Stimulated activated CD4-positive, alpha-beta T cell treated with anti-CD3 and anti-CD28 coated beads, Interleukin-4, amount 100 ng/mL, for 24 hours (primary cell): ENCODE data around the gene TCF4.

Experiments
- DNase-seq: peaks from one replicate; pipeline ENCODE4 v3.0.0-alpha.2; 2020

The TCF4 gene

DNA sequence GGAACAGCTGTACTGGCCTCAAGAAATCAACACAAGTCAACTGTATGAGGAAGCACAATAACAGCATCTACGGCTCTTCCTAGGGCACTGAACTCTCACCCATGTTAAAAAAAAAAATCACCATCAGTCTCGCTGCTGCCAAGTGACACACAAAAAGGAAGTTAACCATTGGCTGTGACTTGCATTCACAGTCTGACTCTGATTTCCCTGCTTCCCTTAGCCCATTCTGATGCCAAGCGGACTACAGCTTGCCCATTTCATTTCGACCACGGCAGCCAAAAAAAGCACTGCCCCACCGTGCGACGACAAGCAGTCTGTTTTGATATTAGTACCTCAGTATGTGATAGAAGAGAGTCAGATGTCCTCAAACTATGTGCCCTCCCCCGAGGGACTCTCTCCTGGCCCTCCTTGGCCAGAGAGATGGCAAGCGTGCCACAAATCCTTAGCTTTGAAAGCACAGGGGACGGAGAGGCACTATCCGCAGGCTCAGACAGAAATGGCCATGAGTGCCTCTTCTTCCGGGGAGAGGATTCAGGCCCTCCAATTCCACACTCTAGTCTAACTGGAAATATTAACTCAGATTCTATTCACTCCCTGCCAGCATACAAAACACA lies 250.0 kb downstream of the TCF4 start:
- no peak for DNase-seq

DNA sequence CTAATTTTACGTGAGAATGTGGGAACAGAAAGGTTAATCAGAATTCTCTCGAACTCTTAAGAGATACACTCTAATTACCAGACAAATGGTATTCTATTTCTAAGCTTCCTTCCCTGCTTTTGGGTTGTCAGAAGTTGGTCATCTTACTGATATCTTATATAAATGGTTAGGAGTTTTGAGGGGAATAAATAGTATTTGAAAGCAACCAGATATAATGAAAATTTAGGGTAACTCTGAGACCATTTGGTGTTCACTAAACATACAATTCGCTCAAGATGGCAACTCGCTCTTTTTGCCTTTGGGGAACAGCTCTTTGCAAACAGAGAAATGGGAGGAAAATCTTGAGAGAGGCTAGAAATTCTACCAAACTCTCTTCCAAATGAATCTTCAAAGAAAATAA lies 250.9 kb downstream of the TCF4 start:
- DNase-seq, result no peak

DNA sequence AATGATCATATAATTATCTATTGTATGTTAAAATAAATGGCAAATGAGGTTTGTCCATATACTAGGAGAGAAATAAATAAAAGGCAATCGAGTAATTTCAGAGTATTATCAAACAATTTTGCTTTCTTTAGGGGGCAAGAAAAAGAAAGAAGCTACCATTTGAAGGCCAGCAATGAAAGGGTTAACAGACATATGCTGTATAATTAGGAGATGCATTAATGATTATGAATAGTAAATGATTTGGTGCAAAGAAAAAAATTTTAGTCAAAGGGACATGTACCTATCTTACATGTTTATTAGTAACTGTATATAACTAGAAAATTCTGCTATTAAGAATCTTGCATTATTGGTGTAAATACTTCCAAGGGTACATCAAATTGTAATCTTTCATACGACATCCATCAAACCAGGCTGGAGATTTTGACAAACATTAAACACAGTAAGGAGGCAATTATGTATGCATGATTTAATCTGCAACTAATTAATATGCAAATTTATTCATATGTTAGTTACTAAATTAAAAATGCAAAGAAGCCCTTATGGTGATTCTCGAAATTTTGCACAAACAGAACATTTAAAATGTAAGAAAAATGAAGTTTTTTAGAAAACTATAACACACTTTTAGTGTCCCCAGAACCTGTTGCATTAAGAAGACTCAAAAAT lies 251.4 kb downstream of the TCF4 start:
- DNase-seq, result no peak

DNA sequence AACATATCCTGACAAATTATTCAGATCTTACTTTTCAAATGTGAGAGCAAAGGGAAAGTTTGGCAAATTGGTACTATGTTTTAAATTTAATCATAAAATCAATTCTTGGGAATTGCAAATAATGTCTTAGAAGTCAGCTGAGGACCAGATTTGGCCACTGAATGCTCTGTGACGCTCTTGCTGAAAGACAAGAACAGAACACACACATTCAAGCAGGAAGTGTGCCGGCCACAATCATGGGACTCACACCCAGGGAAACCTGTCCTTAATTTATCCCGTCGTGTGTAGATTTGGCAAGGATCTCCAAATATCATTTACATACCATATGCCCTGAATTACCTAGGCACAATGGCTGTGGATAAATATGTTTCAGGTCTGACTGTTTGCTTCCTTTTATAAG lies 253.1 kb downstream of the TCF4 start:
- DNase-seq, result no peak

DNA sequence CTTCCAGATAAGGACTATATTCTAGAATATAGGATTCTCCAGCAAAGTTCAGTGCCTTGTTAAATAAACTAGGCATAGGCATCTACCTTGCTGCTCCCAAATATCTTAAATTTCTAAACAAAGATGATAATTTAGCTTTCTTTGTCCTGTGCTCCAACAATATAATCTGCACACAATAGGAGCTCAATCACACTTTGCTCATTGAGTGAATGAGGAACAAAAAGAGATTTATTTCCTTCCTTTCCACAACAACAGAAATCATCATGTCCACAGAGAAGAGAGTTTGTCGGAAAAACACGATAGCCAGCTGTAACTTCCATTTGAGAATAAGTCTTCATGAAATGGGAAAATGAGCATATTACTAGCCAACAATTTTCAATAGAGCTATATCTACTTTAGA lies 256.7 kb downstream of the TCF4 start:
- no peak for DNase-seq

DNA sequence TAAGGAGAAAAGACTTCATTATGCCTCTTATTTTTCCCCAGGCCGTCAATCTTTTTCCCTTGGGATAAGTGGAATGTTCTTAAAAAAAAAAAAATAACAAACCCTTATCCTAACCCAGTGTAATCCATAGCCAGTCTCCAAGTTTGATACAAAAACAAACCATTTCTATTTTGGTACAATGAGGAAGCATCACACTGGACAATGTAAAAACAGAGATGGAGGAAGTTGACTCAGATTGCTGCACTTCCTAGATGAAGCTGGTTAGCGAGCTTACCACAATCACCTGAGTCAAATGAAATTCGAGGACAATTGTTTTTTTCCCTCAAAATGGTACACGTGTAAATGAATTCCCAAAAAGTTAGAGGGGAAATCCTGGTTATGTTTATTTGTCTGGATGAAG lies 259.7 kb downstream of the TCF4 start:
- no peak for DNase-seq

DNA sequence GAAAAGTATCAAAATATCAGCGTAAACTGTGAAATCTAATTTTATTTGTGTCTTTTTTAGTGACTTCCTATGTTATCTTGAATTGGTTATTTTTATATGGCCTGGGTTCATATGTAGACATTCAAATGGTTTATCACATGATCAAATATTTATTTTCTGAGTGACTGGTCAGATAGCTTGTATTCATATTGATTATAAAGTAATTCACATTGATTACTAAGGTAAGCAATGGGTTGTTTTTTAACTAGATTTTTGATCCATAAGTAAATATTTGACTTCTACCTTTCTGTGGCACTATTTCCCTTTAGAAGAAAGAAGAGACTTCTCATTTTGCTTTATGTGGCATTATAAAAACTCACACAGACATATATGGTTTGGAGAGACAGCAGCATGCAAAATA lies 260.5 kb downstream of the TCF4 start:
- no peak for DNase-seq

DNA sequence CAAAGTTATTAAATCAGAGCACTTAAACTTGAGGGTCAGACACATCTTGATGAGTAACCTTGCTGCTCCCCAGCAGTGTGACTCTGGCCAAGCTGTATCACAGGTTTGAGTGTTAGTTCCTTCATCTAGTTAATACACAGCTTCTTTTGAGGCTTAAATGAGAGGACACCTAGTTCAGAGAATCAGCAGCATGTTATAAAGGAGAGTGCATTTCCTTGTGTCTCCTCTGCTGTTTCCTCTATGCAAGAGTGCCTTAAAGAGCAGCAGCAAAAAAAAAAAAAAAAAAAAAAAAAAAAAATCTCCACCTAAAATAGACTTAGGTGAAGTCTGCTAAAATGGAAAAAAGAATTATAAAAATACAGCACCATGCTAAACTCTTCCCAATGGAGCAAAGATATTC lies 261.9 kb downstream of the TCF4 start:
- DNase-seq, result no peak

DNA sequence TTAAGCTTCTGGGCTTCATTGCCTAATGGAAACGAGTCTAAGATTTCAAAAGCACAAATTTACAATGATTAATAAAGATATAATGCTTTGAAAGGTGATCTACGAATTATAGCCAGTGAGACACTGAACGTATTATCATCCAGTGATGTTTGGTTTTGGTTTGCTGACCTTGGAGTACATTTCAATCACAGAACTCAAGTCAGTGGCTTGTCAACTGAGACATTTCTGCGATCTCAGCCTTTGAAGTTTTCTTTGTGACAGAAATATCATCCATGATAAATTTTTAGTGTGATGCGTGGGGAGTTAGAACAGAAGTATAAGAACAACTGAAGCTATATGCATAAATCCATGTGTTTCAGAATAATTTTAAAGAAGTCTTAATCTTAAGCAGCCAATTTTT lies 263.8 kb downstream of the TCF4 start:
- no peak for DNase-seq

DNA sequence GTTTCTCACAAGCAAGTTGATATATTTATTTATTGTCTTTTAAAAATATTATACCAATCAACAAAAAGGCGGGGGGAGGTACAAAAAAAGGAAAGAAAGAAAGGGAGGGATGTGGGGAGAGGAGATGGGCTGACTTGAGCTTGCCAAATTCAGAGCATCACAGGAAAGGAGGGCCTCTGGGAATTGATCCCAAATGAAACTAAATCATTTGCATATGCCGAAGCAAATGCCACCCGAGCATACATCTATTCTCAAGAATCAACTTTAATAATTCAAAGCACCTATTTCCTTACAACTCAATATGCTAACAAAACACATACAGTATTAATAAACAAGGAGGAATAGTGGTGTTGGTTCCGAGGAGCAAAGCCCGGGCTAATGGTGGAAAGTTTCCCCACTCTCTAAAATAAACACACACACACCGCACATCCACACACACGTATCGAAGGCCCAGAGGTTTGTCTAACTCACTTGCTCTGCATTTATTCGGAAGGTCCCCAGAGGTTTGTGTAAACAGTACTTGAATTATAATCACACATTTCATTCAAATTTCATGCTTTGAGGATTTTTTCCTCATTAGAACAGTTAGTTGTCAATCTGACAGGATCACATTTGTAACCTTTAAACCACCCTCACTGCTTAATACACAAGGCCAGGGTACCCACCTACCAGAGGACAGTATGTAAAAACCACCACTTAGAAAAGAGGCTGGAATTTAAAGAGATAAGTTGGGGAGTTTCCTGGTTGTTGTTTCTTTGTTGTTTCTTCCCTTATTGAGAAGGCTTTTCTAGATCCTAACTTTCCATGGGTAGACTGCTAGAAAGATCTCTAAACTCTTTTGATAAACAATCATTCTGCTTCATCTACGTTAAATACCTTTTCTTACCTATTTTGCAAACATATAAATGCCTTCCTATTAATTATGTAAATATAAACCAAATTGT lies 264.7 kb downstream of the TCF4 start:
- no peak for DNase-seq

DNA sequence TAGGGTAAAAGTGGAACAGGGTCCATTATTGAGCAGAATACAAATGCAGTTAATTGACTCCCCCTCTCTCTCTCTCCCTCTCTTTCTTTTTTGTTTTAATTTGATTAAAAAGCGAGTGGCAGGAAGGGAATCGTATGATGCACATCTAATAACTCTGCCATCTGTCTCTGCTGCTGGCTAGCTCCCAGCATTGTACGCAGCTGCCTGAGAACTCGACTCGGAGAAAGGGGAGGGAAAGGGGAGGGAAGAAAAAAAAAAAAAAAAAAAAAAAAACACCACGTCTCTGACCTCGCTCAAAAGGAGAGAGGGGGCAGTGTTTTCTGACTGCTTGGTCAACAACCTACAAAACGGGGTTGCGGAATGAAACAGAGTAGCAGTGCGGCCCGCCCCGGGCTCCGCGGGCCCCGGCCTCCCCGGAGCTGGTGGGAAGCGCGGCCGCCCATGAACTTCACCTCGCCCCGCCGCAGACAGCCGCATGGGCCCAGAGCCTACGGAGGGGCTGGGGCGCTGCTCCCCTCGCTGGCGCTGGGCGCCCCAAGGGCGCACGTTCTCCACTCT lies 265.7 kb downstream of the TCF4 start:
- no peak for DNase-seq

DNA sequence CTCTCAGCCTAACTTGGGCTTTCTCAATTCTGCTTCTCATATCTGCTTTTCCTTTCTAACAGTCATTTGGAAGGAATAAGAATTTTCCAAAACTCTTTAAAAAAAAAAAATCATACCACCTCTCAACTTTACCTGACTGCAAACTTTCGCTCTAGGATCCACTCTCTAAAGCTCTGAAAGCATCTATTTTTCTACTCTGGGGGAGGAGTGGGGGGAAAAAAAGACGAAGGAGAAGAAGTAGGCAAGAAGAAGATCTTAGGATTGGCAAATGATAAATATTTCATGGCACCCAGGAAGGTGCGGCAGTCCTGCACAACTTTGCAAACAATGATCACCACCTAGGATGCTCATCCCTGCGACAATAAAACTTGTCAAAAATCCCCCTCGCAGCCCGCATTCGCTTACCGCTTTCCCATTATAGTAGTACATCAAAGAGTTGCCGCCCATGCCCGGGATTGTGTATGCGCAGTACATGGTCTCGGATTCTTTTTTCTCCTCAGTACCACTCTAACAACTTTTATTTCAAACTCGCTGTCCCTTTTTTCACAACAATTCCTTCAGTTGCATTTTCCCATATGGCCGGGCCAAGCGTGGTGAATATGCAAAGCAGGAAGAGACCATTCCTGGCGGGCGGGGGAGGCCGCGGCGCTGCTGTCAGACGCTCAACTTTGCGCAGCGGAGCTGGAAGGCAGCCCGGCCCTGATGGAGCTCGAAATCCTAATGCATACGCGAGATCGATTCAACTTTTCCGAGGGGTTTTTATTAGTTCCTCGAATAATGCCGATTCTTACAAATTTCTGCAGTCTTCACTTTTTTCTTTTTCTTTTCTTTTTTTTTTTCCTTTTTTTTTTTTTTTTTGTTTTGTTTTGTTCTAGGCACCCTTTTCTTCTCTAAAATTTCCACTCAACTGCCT lies 266.5 kb downstream of the TCF4 start:
- DNase-seq, result no peak

DNA sequence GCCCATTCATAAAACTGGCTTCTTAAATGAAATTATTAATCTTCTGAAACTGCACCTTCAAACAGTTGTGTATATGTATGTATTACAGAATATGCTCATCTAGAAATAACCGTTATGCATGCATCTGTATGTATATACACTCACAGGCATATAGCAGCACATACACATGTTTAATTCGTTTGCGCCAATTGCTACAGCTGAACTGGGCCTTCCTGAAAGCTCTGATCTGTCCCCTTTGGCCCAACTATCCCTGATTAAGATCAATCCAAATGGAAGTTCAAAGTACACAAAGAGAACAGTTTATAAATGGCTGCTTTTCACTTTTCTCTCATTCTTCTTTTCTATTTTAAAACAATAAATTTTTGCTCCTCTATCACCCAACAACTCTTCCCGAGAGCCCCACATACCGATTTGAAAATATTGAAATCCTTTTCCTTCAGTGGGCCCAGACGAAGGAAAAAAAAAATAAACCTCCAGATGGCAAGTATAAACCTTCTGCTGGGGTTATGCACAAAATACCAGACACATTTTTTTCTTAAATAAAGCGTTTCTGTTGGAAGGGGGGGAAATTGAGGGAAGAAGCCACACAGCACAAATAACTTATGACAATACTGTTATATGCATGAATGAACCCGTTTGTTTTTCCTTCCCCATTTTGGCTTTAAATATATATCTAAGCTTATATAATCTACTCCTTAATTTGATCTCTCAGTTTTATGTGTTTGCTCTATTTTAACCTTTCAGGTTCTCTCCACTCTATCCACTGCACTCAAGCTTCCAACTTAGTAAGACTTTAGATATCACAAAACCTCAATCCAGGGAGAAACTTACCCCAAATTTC lies 267.3 kb downstream of the TCF4 start:
- DNase-seq, result no peak

DNA sequence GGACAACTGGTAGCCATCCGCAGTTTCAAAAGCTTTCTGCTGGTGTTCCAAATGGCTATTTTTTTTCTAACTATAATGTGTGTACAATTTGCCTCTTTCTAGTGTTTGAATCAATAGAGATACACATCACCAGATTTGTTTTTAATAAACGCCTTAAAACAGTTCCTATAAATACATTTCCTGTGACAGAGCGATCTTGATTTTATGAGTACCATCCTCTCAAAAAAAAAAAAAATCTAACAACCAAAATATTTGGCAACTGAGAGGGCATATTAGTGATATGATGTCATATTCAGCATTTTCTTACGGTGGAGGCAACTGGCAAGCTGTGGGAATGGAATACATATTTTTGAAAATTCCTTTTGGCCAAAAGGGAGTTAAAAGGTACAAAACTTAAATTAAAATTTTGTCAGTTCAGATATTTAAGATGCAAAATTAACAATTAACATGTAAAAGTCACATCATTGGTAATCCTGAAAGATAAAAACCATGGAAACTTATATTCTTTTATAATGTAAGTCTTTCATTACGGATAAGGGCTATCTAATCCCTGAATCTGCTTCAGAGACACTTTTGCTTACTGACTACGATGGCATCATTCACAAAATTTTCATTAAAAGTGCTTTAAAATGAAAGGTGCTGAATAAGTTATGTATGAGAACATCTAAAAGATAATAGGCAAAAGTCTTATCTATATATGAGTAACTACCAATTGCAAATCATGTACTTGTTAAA lies 268.4 kb downstream of the TCF4 start:
- no peak for DNase-seq

DNA sequence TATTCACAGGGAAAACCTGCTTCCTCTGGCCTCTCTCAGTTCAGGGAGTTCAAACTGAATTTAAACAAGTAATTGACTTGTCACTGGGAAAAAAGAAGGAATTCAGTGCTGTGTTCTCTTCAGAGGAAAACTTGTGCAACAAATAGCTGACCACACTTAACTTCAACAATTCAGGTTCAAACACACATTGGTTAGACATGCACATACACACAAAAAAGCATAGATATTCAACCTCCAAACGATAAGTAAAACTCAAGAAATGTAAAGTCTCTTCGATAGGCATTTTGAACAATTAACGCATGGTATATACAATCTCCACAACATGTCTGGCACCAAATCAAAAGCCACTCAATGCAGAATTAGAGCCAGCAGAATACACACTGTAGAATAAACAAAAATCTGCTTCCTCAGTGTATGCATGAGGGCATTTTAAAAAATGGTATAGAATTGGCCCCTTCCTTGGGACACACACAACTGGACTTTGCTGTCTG lies 269.0 kb downstream of the TCF4 start:
- DNase-seq, result no peak

DNA sequence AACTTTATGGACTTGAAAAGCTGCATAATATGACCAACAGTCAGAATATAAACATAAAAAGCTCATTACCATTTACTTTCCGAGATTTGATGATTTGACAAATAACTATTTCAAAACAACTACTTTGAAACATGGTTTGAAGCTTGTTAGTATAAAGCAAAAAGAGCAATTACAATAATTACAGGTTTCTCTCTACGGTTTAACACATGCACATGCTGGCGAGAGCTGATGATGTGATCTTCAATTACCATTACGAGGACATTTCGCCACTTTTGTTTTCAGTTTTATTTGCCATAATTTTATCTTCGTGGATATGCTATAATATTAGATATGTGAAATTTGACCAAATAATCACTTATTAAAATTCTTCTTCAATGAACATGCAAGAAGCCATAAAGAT lies 270.1 kb downstream of the TCF4 start:
- DNase-seq, result no peak

DNA sequence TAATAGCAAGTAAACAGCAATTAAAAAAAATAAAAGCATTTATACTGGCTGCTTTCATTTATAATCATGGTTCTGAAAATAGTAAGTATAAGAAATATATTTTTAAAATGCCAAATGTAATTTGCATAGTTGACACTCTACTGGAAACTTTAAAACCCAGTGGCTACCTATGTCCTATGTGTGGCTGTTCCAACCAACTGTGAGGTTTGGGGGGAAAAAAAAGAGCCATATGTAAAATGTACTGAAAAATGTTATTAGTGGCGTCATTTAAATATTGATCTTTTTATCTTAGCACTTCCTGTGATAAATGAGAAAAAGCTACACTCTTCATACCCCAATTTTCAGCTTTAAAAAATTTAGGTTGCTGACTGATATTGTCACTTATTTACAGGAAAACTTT lies 270.7 kb downstream of the TCF4 start:
- DNase-seq, result no peak

DNA sequence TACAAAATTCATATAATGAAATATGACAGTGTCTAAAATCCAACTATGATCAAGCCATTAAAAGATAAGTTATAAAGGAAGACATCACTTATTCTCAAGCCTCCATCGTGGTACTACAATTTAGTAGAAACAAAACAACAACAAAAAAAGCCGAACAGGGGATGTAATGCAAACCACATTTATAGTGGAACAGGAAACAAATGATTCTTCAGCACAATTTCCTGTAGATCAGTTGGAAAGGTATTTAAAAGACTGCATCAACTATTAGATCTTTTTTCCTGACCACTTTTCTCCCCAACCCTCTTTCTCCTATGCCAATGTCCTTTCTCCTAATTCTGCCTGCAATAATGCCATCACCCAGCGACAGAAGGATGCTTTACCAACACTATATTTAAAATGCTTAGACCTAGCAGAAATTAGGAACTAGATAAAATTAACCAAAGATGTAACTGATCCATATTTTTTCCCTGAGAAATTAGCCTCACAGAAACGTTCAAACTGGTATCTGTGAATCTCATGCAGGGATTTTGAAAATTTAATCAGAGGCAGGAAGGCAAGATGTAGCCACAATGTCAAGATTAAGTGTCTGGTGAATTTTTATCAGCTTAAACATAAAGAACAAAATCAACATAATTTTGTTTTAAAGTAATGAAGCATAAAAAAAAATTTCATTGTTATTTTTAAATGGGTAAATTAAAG lies 271.4 kb downstream of the TCF4 start:
- DNase-seq, result no peak

DNA sequence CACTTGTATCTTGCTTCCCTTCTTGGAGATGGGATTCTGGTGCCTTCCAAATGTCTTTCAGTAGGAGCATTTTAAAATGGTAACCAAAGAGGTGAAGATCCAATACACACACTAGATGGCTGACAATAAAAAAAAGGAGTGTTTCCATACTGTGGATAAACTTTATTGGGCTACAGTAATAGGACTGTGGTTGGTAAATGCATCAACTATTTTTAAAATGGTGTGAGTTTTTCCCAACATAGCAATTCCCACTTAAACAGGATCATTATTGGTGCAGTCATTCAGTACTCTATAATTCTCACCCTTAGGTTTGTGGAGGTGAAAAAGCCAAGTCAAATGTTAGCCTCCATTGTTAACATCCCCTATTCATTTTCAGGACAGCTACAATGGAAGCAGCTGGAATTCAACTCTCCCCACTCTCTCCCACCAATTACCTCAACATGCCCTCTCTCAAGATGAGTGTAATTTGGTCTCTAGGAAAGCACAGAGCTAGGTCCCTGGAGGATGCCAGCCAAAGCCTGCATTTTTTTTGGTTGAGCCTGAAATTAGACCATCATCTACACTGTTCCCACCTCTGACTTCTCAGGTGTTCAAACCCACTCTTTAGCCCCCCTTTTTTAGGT lies 273.3 kb downstream of the TCF4 start:
- DNase-seq, result no peak

DNA sequence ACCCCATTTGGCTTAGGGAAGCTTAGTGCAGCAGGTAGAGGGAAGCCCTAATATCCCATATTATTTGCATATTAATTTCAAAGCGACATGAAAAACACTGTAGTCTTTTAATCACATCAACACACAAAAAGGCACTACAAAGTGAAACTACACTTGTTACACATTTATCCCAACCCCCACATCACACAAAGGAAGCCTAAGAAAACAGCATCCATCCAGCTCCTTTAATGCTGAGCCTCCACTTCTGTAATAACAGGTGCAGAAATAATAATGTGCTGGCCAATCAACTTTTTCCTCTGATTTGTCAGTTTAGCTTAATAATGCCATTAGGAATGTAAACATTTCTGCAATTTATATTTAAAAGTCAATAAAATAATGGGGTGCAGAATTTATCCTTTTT lies 274.0 kb downstream of the TCF4 start:
- no peak for DNase-seq
